ENCODE results near the gene EDN1.

- no peak for TF ChIP-seq CTCF (IDR thresholded peaks at IDR 0.05)
- no peak for TF ChIP-seq POLR2A (IDR thresholded peaks at IDR 0.05)
- TF ChIP-seq POLR2AphosphoS5 (IDR thresholded peaks at IDR 0.05) = no peak
Measured at GRCh38 chr6:12269110-12269509, 21.1 kb upstream of the EDN1 start.

Data from breast epithelium (tissue), 3 donors.